DND-41 (cell line): ENCODE measurements around the gene F8.
"Not testable (repeated sequence)": the region's sequence is repeated elsewhere in the genome, so short reads cannot be mapped to it uniquely, and the experiment has no call there.

Source experiments
- ATAC-seq: fragments of 200-7000 bp; cut with Tn5 transposase; 3 replicates; pipeline ENCODE4 v1.9.1; 2021; ENCODE audit warnings: low read depth; ENCODE audit not compliant: insufficient read depth
- DNase-seq: peaks from one replicate; pipeline ENCODE4 v3.0.0-alpha.2; 2020
- H2AFZ ChIP-seq: 2 replicates; pipeline ENCODE4 v1.6.0; 2012; ENCODE audit warnings: low read depth, low read length
- H3K27ac ChIP-seq: 2 replicates; pipeline ENCODE4 v1.5.1; 2012; ENCODE audit warnings: low read length, inconsistent platforms
- H3K27me3 ChIP-seq: fragments of 200-600 bp; sonication (generic); 2 replicates; pipeline ENCODE4 v1.6.0; 2012; ENCODE audit warnings: low read length, mild to moderate bottlenecking, inconsistent platforms; ENCODE audit not compliant: insufficient read depth, poor library complexity
- H3K36me3 ChIP-seq: 2 replicates; pipeline ENCODE4 v1.5.1; 2012; ENCODE audit warnings: low read length, inconsistent platforms; ENCODE audit not compliant: insufficient read depth
- H3K4me1 ChIP-seq: 2 replicates; pipeline ENCODE4 v1.5.1; 2012; ENCODE audit warnings: mild to moderate bottlenecking, low read length; ENCODE audit not compliant: insufficient read depth
- H3K4me2 ChIP-seq: 2 replicates; pipeline ENCODE4 v1.6.0; 2012; ENCODE audit warnings: mild to moderate bottlenecking, moderate library complexity, low read length, inconsistent platforms; ENCODE audit not compliant: insufficient read depth
- H3K4me3 ChIP-seq, 2 experiments: fragments of 200-600 bp in 1 of 2; shearing (Covaris generic) in 1 of 2; 2 replicates each; pipeline ENCODE4 v1.5.1; 2012 to 2016; ENCODE audit warnings: inconsistent platforms in 2 of 2, low read length in 2 of 2, mild to moderate bottlenecking in 2 of 2, low read depth in 1 of 2, moderate library complexity in 1 of 2
- H3K79me2 ChIP-seq: 2 replicates; pipeline ENCODE4 v1.6.0; 2012; ENCODE audit warnings: low read length, inconsistent platforms; ENCODE audit not compliant: insufficient read depth
- H3K9ac ChIP-seq: 2 replicates; pipeline ENCODE4 v1.6.0; 2012; ENCODE audit warnings: low read depth, mild to moderate bottlenecking, inconsistent platforms, low read length, moderate library complexity
- H3K9me3 ChIP-seq: 2 replicates; pipeline ENCODE4 v1.5.1; 2012; ENCODE audit warnings: low read length, moderate library complexity, mild to moderate bottlenecking, inconsistent platforms; ENCODE audit not compliant: insufficient read depth, severe bottlenecking
- H4K20me1 ChIP-seq: 2 replicates; pipeline ENCODE4 v1.6.0; 2012; ENCODE audit warnings: low read length; ENCODE audit not compliant: insufficient read depth
- EZH2 ChIP-seq: IDR thresholded peaks from 3 replicates; pipeline ENCODE4 v1.6.1; 2012; ENCODE audit warnings: borderline replicate concordance, low read depth, mild to moderate bottlenecking, moderate library complexity, low read length, inconsistent platforms; ENCODE audit not compliant: severe bottlenecking
- TF ChIP-seq, protein P1 (sequence below): IDR thresholded peaks from 2 replicates; pipeline ENCODE4 v1.5.1; 2012; ENCODE audit warnings: borderline replicate concordance, low read length, moderate library complexity, mild to moderate bottlenecking; ENCODE audit not compliant: poor library complexity, severe bottlenecking; ENCODE audit errors: extremely low read depth

Gene F8

DNA sequence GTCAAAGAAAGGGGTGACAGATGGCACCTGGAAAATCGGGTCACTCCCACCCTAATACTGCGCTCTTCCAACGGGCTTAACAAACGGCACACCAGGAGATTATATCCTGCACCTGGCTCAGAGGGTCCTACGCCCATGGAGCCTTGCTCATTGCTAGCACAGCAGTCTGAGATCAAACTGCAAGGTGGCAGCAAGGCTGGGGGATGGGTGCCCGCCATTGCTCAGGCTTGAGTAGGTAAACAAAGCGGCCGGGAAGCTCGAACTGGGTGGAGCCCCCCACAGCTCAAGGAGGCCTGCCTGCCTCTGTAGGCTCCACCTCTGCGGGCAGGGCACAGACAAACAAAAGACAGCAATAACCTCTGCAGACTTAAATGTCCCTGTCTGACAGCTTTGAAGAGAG lies 83.3 kb downstream of the F8 start:
- ATAC-seq, DNase-seq, H3K79me2 ChIP-seq, H3K4me2 ChIP-seq, H4K20me1 ChIP-seq, H3K36me3 ChIP-seq, H3K4me3 ChIP-seq, H3K27ac ChIP-seq, H3K9ac ChIP-seq, H2AFZ ChIP-seq, H3K4me1 ChIP-seq, H3K9me3 ChIP-seq, H3K27me3 ChIP-seq: not testable (repeated sequence)

DNA sequence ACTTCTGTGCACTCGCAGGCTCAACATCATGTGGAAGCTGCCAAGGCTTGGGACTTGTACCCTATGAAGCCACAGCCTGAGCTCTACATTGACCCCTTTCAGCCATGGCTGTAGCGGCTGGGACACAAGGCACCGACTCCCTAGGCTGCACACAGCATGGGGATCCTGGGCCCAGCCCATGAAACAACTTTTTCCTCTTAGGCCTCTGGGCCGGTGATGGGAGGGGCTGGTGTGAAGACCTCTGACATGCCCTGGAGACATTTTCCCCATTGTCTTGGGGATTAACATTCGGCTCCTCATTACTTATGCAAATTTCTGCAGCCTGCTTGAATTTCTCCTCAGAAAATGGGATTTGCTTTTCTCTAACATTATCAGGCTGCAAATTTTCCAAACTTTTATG lies 97.8 kb downstream of the F8 start:
- not testable (repeated sequence) for H3K9me3 ChIP-seq, DNase-seq, H3K4me1 ChIP-seq, H3K36me3 ChIP-seq, H2AFZ ChIP-seq, H3K9ac ChIP-seq, H3K4me2 ChIP-seq, ATAC-seq, H3K27me3 ChIP-seq, H3K27ac ChIP-seq, H3K79me2 ChIP-seq, H3K4me3 ChIP-seq, H4K20me1 ChIP-seq

DNA sequence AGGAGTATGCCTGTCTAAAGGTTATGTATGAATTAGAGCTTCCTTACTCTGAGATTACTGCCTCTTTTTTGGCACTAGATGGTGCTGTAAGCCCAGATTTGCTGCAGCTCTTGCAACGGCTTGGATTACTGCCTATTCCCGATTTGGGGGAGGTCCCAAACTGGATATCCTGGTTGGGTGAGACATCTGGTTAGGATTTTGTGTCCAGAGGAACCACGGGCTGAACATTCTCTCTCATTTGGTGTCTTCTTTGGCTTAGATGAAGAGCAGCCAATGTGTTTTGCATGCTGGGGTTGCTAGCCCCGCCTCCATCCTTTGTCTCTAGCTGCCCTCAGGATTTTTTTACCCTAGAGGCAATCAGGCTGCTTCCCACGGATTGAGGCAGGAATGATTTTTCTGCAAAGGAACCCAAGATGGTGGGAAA lies 104.5 kb downstream of the F8 start:
- Histone ChIP-seq H3K4me3 (peak overlapping the region in 1 of 2 experiments; percentile 61; a peak in 2 of 4 replicates), H4K20me1 (no peaks in the 10 kb centered on the region), H3K4me1 (peaks cover 5% of the 10 kb centered on the region; the same call in 1 of the 2 replicates), H3K9me3 (no peaks in the 10 kb centered on the region), H2AFZ (peak overlapping the region; percentile 91), H3K4me2 (peak overlapping the region; percentile 76), H3K27me3 (no peaks in the 10 kb centered on the region), H3K79me2 (no peaks in the 10 kb centered on the region), H3K9ac (peak overlapping the region; percentile 49), H3K27ac (0 out of 2 replicates have a peak overlapping the region, but pooled peaks have one; percentile 65), H3K36me3 (no peaks in the 10 kb centered on the region)
- DNase-seq (peak; percentile 45), ATAC-seq (peak; percentile 90)
- no peak for TF ChIP-seq EZH2
- TF ChIP-seq, protein P1, sequence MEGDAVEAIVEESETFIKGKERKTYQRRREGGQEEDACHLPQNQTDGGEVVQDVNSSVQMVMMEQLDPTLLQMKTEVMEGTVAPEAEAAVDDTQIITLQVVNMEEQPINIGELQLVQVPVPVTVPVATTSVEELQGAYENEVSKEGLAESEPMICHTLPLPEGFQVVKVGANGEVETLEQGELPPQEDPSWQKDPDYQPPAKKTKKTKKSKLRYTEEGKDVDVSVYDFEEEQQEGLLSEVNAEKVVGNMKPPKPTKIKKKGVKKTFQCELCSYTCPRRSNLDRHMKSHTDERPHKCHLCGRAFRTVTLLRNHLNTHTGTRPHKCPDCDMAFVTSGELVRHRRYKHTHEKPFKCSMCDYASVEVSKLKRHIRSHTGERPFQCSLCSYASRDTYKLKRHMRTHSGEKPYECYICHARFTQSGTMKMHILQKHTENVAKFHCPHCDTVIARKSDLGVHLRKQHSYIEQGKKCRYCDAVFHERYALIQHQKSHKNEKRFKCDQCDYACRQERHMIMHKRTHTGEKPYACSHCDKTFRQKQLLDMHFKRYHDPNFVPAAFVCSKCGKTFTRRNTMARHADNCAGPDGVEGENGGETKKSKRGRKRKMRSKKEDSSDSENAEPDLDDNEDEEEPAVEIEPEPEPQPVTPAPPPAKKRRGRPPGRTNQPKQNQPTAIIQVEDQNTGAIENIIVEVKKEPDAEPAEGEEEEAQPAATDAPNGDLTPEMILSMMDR, result peak; percentile 82

DNA sequence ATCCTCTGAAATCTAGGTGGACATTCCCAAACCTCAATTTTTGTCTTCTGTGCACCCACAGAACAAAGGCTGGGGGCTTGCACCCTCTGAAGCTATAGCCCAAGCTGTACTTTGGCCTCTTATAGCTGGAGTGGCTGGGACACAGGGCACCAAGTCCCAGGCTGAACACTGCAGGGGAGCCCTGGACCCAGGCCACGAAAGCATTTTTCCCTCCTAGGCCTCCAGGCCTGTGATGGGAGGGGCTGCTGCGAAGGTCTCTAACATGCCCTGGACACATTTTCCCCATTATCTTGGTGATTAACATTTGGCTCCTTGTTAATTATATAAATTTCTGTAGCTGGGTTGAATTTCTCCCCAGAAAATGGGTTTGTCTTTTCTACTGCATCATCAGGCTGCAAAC lies 108.5 kb downstream of the F8 start:
- TF ChIP-seq, protein P1, result no peak
- no peak for TF ChIP-seq EZH2
- Histone ChIP-seq H3K36me3 (no peaks in the 10 kb centered on the region), H3K9me3 (no peaks in the 10 kb centered on the region), H3K27me3 (no peaks in the 10 kb centered on the region), H3K27ac (no peak overlapping the region), H3K9ac (no peak overlapping the region), H3K79me2 (no peaks in the 10 kb centered on the region), H3K4me1 (peaks cover 5% of the 10 kb centered on the region; the same call in 1 of the 2 replicates), H4K20me1 (no peaks in the 10 kb centered on the region), H3K4me2 (no peak overlapping the region), H2AFZ (no peak overlapping the region), H3K4me3 (no peak overlapping the region)
- ATAC-seq (no peak), DNase-seq (no peak)

DNA sequence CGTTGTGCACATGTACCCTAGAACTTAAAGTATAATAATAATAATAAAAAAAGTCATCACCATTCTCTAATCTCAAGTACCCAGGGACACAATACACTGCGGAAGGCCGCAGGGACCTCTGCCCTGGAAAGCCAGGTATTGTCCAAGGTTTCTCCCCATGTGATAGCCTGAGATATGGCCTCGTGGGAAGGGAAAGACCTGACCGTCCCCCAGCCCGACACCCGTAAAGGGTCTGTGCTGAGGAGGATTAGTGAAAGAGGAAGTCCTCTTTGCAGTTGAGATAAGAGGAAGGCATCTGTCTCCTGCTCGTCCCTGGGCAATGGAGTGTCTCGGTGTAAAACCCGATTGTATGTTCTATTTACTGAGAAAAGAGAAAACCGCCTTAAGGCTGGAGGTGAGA lies 112.0 kb downstream of the F8 start:
- not testable (repeated sequence) for H4K20me1 ChIP-seq, ATAC-seq, H3K36me3 ChIP-seq, H3K4me2 ChIP-seq, DNase-seq, H3K27me3 ChIP-seq, H3K79me2 ChIP-seq, H2AFZ ChIP-seq, H3K4me3 ChIP-seq, H3K27ac ChIP-seq, H3K9me3 ChIP-seq, H3K9ac ChIP-seq, H3K4me1 ChIP-seq

- not testable (repeated sequence) for ATAC-seq, H3K9ac ChIP-seq, H2AFZ ChIP-seq, H3K27me3 ChIP-seq, H3K36me3 ChIP-seq, H3K4me3 ChIP-seq, H3K27ac ChIP-seq, H3K4me1 ChIP-seq, H3K79me2 ChIP-seq, H4K20me1 ChIP-seq, H3K9me3 ChIP-seq, DNase-seq, H3K4me2 ChIP-seq
These were observed 112.5 kb downstream of the F8 start for GRCh38 chrX:154910048-154910447.
